Caki2 (cell line): Measurements from ENCODE around the gene PLCB3. TPM values are rescaled to one million over a fixed set of nuclear protein-coding genes. Genes with fewer than 3 reads are reported as not detected.

ENCODE experiments used
- DNase-seq: peaks from one replicate; pipeline ENCODE4 v3.0.0-alpha.2; 2015; ENCODE audit warnings: low read depth
- in situ Hi-C: cut with HindIII; loops from 2 replicates; pipeline ENCODE4 v1.10.0; 2016; ENCODE audit warnings: low sequenced_read_pairs, low pct_unique_long_range_greater_than_20kb, mixed read lengths
- total RNA-seq: library from RNA; depleted of rRNA; stranded (reverse); fragments of >200 nt; shearing (Covaris generic); gene quantifications from 2 replicates; pipeline ENCODE4 v1.2.3, GENCODE V29; 2014; ENCODE audit warnings: low replicate concordance

Gene PLCB3
- total RNA-seq, 1 experiment from 2014 or later = 16.5 TPM

- in situ Hi-C loops = no loop called here
- no peak for DNase-seq
Measured at GRCh38 chr11:64232182-64232966, 19.0 kb upstream of the PLCB3 start.

- no peak for DNase-seq
- in situ Hi-C loops = no loop called here
Measured at GRCh38 chr11:64232967-64233315, 18.4 kb upstream of the PLCB3 start.

GRCh38 chr11:64233913-64234586 is 17.3 kb upstream of the PLCB3 start, which contains the start of gene VEGFB:
VEGFB (plus strand) TSS chr11:64234584; CDS start chr11:64234834, 250 bp downstream.
- DNase-seq = peak; percentile 54
- in situ Hi-C loops = no loop called here

- in situ Hi-C loops = no loop called here
Measured at GRCh38 chr11:64234647-64235379, 16.5 kb upstream of the PLCB3 start.

GRCh38 chr11:64235437-64236161 is 15.7 kb upstream of the PLCB3 start:
- DNase-seq = no peak
- in situ Hi-C loops = no loop called here

More at GRCh38 chr11:64234647-64235379, 16.5 kb upstream of the PLCB3 start:
- DNase-seq = peak; percentile 59

- DNase-seq = no peak
- in situ Hi-C loops = no loop called here
Measured at GRCh38 chr11:64237484-64237951, 13.8 kb upstream of the PLCB3 start.

- in situ Hi-C loops = no loop called here
- no peak for DNase-seq
Measured at GRCh38 chr11:64238076-64238475, 13.3 kb upstream of the PLCB3 start.

GRCh38 chr11:64238999-64239398 is 12.3 kb upstream of the PLCB3 start:
- no peak for DNase-seq
- in situ Hi-C loops = no loop called here

- in situ Hi-C loops = no loop called here
- no peak for DNase-seq
Measured at GRCh38 chr11:64239662-64240434, 11.5 kb upstream of the PLCB3 start.

- in situ Hi-C loops = no loop called here
- DNase-seq = peak; percentile 93
Measured at GRCh38 chr11:64240435-64241240, 10.7 kb upstream of the PLCB3 start, which contains the start of gene FKBP2. FKBP2 (plus strand) TSS chr11:64241095; CDS start chr11:64242388, 1,293 bp downstream.

GRCh38 chr11:64241241-64241490 is 10.2 kb upstream of the PLCB3 start:
- in situ Hi-C loops = no loop called here
- DNase-seq = peak; percentile 96

GRCh38 chr11:64241491-64242374 is 9.6 kb upstream of the PLCB3 start:
- in situ Hi-C loops = no loop called here
- DNase-seq = peak; percentile 39

GRCh38 chr11:64243236-64243854 is 8.0 kb upstream of the PLCB3 start:
- in situ Hi-C loops = no loop called here
- DNase-seq = no peak

- in situ Hi-C loops = no loop called here
- DNase-seq = no peak
Measured at GRCh38 chr11:64244107-64244506, 7.2 kb upstream of the PLCB3 start.

- in situ Hi-C loops = no loop called here
- DNase-seq = no peak
Measured at GRCh38 chr11:64244966-64245365, 6.4 kb upstream of the PLCB3 start.

GRCh38 chr11:64245401-64245796 is 5.9 kb upstream of the PLCB3 start:
- DNase-seq = no peak
- in situ Hi-C loops = no loop called here
